Measurements from ENCODE around the gene PRR23B. TPM values are rescaled to one million over a fixed set of nuclear protein-coding genes. Genes with fewer than 3 reads are reported as not detected.

Gene PRR23B
- not detected for polyA plus RNA-seq (2012; ENCODE audit: insufficient read length, low read depth)

- no peak for TF ChIP-seq SIN3A (IDR thresholded peaks at IDR 0.05; ENCODE audit: borderline replicate concordance, insufficient read depth, low read length)
- TF ChIP-seq FOXP2 (optimal IDR thresholded peaks at IDR 0.05; ENCODE audit: borderline replicate concordance, extremely low read depth, extremely low read length, insufficient read depth) = no peak
- no peak for TF ChIP-seq REST (IDR thresholded peaks at IDR 0.05; ENCODE audit: insufficient read depth in 1 of 2, low read depth in 2 of 2, low read length in 2 of 2)
- TF ChIP-seq TAF1 (IDR thresholded peaks at IDR 0.05; ENCODE audit: borderline replicate concordance, insufficient read depth, low read length) = no peak
- no peak for TF ChIP-seq POLR2AphosphoS5 (IDR thresholded peaks at IDR 0.05; ENCODE audit: low read depth, low read length)
These were observed at the start of gene PRR23B for GRCh38 chr3:139020868-139021234. Gene PRR23B, minus strand, starts transcription at chr3:139020926. Its CDS starts 265 bp downstream, at chr3:139020661.

- TF ChIP-seq FOXP2 (optimal IDR thresholded peaks at IDR 0.05; ENCODE audit: borderline replicate concordance, extremely low read depth, extremely low read length, insufficient read depth) (no peak), TAF1 (IDR thresholded peaks at IDR 0.05; ENCODE audit: borderline replicate concordance, insufficient read depth, low read length) (no peak), REST (IDR thresholded peaks at IDR 0.05; ENCODE audit: insufficient read depth in 1 of 2, low read depth in 2 of 2, low read length in 2 of 2) (no peak), SIN3A (IDR thresholded peaks at IDR 0.05; ENCODE audit: borderline replicate concordance, insufficient read depth, low read length) (no peak), POLR2AphosphoS5 (IDR thresholded peaks at IDR 0.05; ENCODE audit: low read depth, low read length) (no peak)
These were observed 42.2 kb upstream of the PRR23B start for GRCh38 chr3:139062918-139063317.

- no peak for TF ChIP-seq SIN3A (IDR thresholded peaks at IDR 0.05; ENCODE audit: borderline replicate concordance, insufficient read depth, low read length)
- no peak for TF ChIP-seq TAF1 (IDR thresholded peaks at IDR 0.05; ENCODE audit: borderline replicate concordance, insufficient read depth, low read length)
- no peak for TF ChIP-seq POLR2AphosphoS5 (IDR thresholded peaks at IDR 0.05; ENCODE audit: low read depth, low read length)
- no peak for TF ChIP-seq REST (IDR thresholded peaks at IDR 0.05; ENCODE audit: insufficient read depth in 1 of 2, low read depth in 2 of 2, low read length in 2 of 2)
- no peak for TF ChIP-seq FOXP2 (optimal IDR thresholded peaks at IDR 0.05; ENCODE audit: borderline replicate concordance, extremely low read depth, extremely low read length, insufficient read depth)
These were observed 32.3 kb upstream of the PRR23B start for GRCh38 chr3:139052802-139053600.

GRCh38 chr3:139044366-139045210 lies 23.9 kb upstream of the PRR23B start, which contains the start of gene PRR23C:
Gene PRR23C, minus strand, starts transcription at chr3:139044892. Its CDS starts 272 bp downstream, at chr3:139044620.
- TF ChIP-seq REST (IDR thresholded peaks at IDR 0.05; ENCODE audit: insufficient read depth in 1 of 2, low read depth in 2 of 2, low read length in 2 of 2) = no peak
- no peak for TF ChIP-seq TAF1 (IDR thresholded peaks at IDR 0.05; ENCODE audit: borderline replicate concordance, insufficient read depth, low read length)
- no peak for TF ChIP-seq SIN3A (IDR thresholded peaks at IDR 0.05; ENCODE audit: borderline replicate concordance, insufficient read depth, low read length)
- TF ChIP-seq FOXP2 (optimal IDR thresholded peaks at IDR 0.05; ENCODE audit: borderline replicate concordance, extremely low read depth, extremely low read length, insufficient read depth) = no peak
- no peak for TF ChIP-seq POLR2AphosphoS5 (IDR thresholded peaks at IDR 0.05; ENCODE audit: low read depth, low read length)

Data from PFSK-1 (cell line).